ENCODE data around the gene ZBTB16.

ZBTB16 gene

DNA sequence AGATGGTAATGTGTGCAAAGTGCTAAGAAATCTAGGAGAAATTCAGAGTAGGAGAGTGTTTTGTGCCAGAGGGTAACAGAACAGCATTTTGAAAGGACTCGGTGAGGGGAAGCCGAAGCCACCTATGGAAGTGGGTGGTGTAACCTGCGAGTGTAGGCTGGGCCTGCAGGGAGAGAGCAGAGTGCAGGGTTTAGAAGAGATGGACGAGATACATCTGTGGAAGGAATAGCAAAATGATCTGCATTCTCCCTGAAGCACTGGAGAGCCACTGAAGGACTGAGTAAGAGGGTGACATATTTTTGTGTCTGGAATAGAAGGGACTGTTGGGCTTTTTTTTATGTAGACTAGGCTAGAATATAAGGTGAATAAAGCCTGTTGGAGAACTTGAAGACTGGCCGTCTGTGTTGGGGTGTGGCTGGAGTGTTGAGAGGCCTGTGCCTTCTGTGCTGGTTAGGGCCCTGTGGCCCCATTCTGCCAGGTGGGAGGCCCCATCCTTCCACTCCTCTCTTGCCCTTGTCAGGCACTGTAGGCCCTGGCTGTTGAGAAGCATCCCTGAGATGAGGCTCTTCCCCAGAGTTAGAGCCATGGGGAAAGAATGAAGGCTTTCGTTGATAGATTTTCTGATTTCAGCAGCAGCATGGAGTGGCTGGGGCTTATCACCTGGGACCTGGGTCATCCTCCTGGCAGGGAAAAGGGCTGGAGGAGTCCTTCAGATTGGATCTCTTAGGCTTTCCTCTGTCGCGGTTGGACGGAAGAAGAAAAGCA lies 102.2 kb downstream of the ZBTB16 start (continued):
- TF ChIP-seq ZNF514 (tag by site-specific recombination; IDR thresholded peaks at IDR 0.05) (no peak), ZNF366 (tag by site-specific recombination; conservative IDR thresholded peaks at IDR 0.05) (no peak), ZNF266 (tag by site-specific recombination; IDR thresholded peaks at IDR 0.05; ENCODE audit: low read depth) (no peak), ZNF433 (tag by site-specific recombination; IDR thresholded peaks at IDR 0.05; ENCODE audit: low read depth) (no peak), ZNF324 (tag by site-specific recombination; IDR thresholded peaks at IDR 0.05) (no peak), ZNF837 (tag by site-specific recombination; IDR thresholded peaks at IDR 0.05) (no peak)

- Histone ChIP-seq H3K4me3 (ENCODE audit: low read depth, low read length) (no peak overlapping the region), H3K27ac (ENCODE audit: extremely low read depth, low read depth, low read length) (peak overlapping the region; percentile 65; the same call in 1 of the 2 replicates), H3K4me1 (ENCODE audit: control insufficient read depth, insufficient read depth, low read length) (peaks cover 23% of the 10 kb centered on the region), H3K36me3 (ENCODE audit: control insufficient read depth in 2 of 2, insufficient read depth in 1 of 2, low read length in 2 of 2) (no peaks in the 10 kb centered on the region), H3K9me3 (ENCODE audit: control insufficient read depth, insufficient read depth, low read depth, low read length) (no peaks in the 10 kb centered on the region)
- POLR2A ChIA-PET: interaction anchor here (0.6 to 2.6 kb wide), 6 partner anchors 21 to 103 kb away, joined by 3 to 8 read pairs (median 4); partner anchors contain the start of gene ZBTB16
- CTCF ChIA-PET: interaction anchor here (0.7 kb wide), 3 partner anchors 17 to 95 kb away, joined by 3 to 4 read pairs (median 3); no protein-coding TSS in a partner anchor
- TF ChIP-seq, protein P1, sequence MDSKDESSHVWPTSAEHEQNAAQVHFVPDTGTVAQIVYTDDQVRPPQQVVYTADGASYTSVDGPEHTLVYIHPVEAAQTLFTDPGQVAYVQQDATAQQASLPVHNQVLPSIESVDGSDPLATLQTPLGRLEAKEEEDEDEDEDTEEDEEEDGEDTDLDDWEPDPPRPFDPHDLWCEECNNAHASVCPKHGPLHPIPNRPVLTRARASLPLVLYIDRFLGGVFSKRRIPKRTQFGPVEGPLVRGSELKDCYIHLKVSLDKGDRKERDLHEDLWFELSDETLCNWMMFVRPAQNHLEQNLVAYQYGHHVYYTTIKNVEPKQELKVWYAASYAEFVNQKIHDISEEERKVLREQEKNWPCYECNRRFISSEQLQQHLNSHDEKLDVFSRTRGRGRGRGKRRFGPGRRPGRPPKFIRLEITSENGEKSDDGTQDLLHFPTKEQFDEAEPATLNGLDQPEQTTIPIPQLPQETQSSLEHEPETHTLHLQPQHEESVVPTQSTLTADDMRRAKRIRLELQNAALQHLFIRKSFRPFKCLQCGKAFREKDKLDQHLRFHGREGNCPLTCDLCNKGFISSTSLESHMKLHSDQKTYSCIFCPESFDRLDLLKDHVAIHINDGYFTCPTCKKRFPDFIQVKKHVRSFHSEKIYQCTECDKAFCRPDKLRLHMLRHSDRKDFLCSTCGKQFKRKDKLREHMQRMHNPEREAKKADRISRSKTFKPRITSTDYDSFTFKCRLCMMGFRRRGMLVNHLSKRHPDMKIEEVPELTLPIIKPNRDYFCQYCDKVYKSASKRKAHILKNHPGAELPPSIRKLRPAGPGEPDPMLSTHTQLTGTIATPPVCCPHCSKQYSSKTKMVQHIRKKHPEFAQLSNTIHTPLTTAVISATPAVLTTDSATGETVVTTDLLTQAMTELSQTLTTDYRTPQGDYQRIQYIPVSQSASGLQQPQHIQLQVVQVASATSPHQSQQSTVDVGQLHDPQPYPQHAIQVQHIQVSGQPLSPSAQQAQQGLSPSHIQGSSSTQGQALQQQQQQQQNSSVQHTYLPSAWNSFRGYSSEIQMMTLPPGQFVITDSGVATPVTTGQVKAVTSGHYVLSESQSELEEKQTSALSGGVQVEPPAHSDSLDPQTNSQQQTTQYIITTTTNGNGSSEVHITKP (tag by site-specific recombination; IDR thresholded peaks at IDR 0.05): peak; percentile 46
- TF ChIP-seq KLF8 (tag by site-specific recombination; IDR thresholded peaks at IDR 0.05): peak; percentile 53
- TF ChIP-seq ZNF324 (tag by site-specific recombination; IDR thresholded peaks at IDR 0.05): peak; percentile 58; the same call in 1 of the 2 replicates
- TF ChIP-seq GLI2 (tag by site-specific recombination; IDR thresholded peaks at IDR 0.05; ENCODE audit: borderline replicate concordance, low read depth): no peak
- no peak for TF ChIP-seq ZNF302 (tag by site-specific recombination; IDR thresholded peaks at IDR 0.05; ENCODE audit: low read depth)
- peak; percentile 35; the same call in 1 of the 2 replicates for TF ChIP-seq ZBTB8A (tag by site-specific recombination; IDR thresholded peaks at IDR 0.05)
- 0 out of 2 replicates have a peak, but pooled peaks have one; percentile 43 for TF ChIP-seq ZNF133 (tag by site-specific recombination; IDR thresholded peaks at IDR 0.05)
- TF ChIP-seq ZNF341 (tag by site-specific recombination; IDR thresholded peaks at IDR 0.05; ENCODE audit: low read depth): peak; percentile 68
- peak; percentile 94 for TF ChIP-seq PRDM1 (tag by site-specific recombination; IDR thresholded peaks at IDR 0.05)
- TF ChIP-seq ZSCAN16 (tag by site-specific recombination; IDR thresholded peaks at IDR 0.05): 0 out of 2 replicates have a peak, but pooled peaks have one; percentile 63
- peak; percentile 65; the same call in 1 of the 2 replicates for TF ChIP-seq ZNF596 (tag by site-specific recombination; IDR thresholded peaks at IDR 0.05)
- peak; percentile 58; the same call in 1 of the 2 replicates for TF ChIP-seq ZEB2 (tag by site-specific recombination; IDR thresholded peaks at IDR 0.05)
- TF ChIP-seq ZSCAN18 (tag by site-specific recombination; IDR thresholded peaks at IDR 0.05): no peak
- TF ChIP-seq, protein P2, sequence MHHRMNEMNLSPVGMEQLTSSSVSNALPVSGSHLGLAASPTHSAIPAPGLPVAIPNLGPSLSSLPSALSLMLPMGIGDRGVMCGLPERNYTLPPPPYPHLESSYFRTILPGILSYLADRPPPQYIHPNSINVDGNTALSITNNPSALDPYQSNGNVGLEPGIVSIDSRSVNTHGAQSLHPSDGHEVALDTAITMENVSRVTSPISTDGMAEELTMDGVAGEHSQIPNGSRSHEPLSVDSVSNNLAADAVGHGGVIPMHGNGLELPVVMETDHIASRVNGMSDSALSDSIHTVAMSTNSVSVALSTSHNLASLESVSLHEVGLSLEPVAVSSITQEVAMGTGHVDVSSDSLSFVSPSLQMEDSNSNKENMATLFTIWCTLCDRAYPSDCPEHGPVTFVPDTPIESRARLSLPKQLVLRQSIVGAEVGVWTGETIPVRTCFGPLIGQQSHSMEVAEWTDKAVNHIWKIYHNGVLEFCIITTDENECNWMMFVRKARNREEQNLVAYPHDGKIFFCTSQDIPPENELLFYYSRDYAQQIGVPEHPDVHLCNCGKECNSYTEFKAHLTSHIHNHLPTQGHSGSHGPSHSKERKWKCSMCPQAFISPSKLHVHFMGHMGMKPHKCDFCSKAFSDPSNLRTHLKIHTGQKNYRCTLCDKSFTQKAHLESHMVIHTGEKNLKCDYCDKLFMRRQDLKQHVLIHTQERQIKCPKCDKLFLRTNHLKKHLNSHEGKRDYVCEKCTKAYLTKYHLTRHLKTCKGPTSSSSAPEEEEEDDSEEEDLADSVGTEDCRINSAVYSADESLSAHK (tag by site-specific recombination; IDR thresholded peaks at IDR 0.05): 0 out of 2 replicates have a peak, but pooled peaks have one; percentile 65
- TF ChIP-seq ZNF600 (tag by site-specific recombination; IDR thresholded peaks at IDR 0.05): peak; percentile 96
- TF ChIP-seq, protein P3, sequence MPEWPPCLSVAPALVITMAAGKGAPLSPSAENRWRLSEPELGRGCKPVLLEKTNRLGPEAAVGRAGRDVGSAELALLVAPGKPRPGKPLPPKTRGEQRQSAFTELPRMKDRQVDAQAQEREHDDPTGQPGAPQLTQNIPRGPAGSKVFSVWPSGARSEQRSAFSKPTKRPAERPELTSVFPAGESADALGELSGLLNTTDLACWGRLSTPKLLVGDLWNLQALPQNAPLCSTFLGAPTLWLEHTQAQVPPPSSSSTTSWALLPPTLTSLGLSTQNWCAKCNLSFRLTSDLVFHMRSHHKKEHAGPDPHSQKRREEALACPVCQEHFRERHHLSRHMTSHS (tag by site-specific recombination; IDR thresholded peaks at IDR 0.05): no peak
- peak; percentile 63 for TF ChIP-seq KLF10 (tag by site-specific recombination; IDR thresholded peaks at IDR 0.05)
- no peak for TF ChIP-seq SP3 (tag by site-specific recombination; IDR thresholded peaks at IDR 0.05)
- TF ChIP-seq ZNF580 (tag by site-specific recombination; IDR thresholded peaks at IDR 0.05): 0 out of 2 replicates have a peak, but pooled peaks have one; percentile 27
- peak; percentile 39; the same call in 1 of the 2 replicates for TF ChIP-seq ZNF501 (tag by site-specific recombination; IDR thresholded peaks at IDR 0.05)
These were observed 103.2 kb downstream of the ZBTB16 start for GRCh38 chr11:114162719-114163123.

All from HEK293 (cell line).